GM12878 (cell line): ENCODE data around the gene PLA2G3. TPM values are rescaled to one million over a fixed set of nuclear protein-coding genes. Genes with fewer than 3 reads are reported as not detected.

ENCODE experiments used
- ATAC-seq: fragments of 200-7000 bp; cut with Tn5 transposase; 3 replicates; pipeline ENCODE4 v1.9.1; 2020; ENCODE audit warnings: mild to moderate bottlenecking, moderate library complexity
- BruUV-seq: library from RNA; stranded (reverse); fragments of 400-500 nt; replicated peaks from 2 replicates; lab custom pipeline; 2021; lab: Mats Ljungman, UMichigan
- CTCF ChIA-PET: fragments of 300-600 bp; sonication (Branson Sonifier 250); formaldehyde crosslinking; extraction: SDS; loops from one replicate; lab custom pipeline; 2021; ENCODE audit warnings: inconsistent platforms; lab: Yijun Ruan, JAX
- POLR2A ChIA-PET: fragments of 350-600 bp; formaldehyde crosslinking; extraction: SDS; loops from one replicate; lab custom pipeline; 2021; ENCODE audit warnings: inconsistent platforms; lab: Charles Lee
- RAD21 ChIA-PET: fragments of 300-600 bp; sonication (Branson Sonifier 250); formaldehyde crosslinking; loops from one replicate; lab custom pipeline; 2023; ENCODE audit warnings: antibody characterized with exemption; ENCODE audit not compliant: unreplicated experiment; lab: Charles Lee
- SMC1A ChIA-PET: fragments of 300-600 bp; sonication (Branson Sonifier 250); formaldehyde crosslinking; loops from one replicate; lab custom pipeline; 2023; ENCODE audit not compliant: unreplicated experiment, uncharacterized antibody; lab: Charles Lee
- DNase-seq: peaks from one replicate; pipeline ENCODE4 v3.0.0-alpha.2; 2011; ENCODE audit warnings: low read depth, low spot score
- FAIRE-seq: peaks from 3 replicates; lab custom pipeline; 2011; peaks lifted over from hg19 to GRCh38; lab: Jason Lieb, UNC
- H2AFZ ChIP-seq: 2 replicates; pipeline ENCODE4 v1.6.0; 2011; ENCODE audit warnings: low read depth, low read length, control low read depth; ENCODE audit not compliant: control insufficient read depth
- H3K27ac ChIP-seq: 2 replicates; pipeline ENCODE4 v1.5.1; 2011; ENCODE audit warnings: control low read depth; ENCODE audit not compliant: control insufficient read depth, insufficient read depth
- H3K27me3 ChIP-seq, 2 experiments: replicated peaks in 1 of 2; 2 replicates each; pipeline versions ENCODE4 v1.6.0 to v1.6.1; 2011; ENCODE audit warnings: low read length in 1 of 2; ENCODE audit not compliant: control insufficient read depth in 2 of 2, insufficient read depth in 2 of 2
- H3K36me3 ChIP-seq, 2 experiments: 2 replicates each; pipeline ENCODE4 v1.5.1; 2011; ENCODE audit warnings: low read length in 1 of 2; ENCODE audit not compliant: control insufficient read depth in 2 of 2, insufficient read depth in 2 of 2
- H3K4me1 ChIP-seq: 2 replicates; pipeline ENCODE4 v1.6.1; 2011; ENCODE audit warnings: mild to moderate bottlenecking, low read length, moderate library complexity, mixed read lengths; ENCODE audit not compliant: control insufficient read depth, insufficient read depth
- H3K4me2 ChIP-seq: 2 replicates; pipeline ENCODE4 v1.6.0; 2011; ENCODE audit warnings: control low read depth; ENCODE audit not compliant: control insufficient read depth, insufficient read depth
- H3K4me3 ChIP-seq: fragments of 200-600 bp; sonication (generic); 2 replicates; pipeline ENCODE4 v1.5.1; 2016
- H3K79me2 ChIP-seq: 2 replicates; pipeline ENCODE4 v1.6.0; 2011; ENCODE audit warnings: low read length; ENCODE audit not compliant: control insufficient read depth, insufficient read depth
- H3K9ac ChIP-seq: 2 replicates; pipeline ENCODE4 v1.8.0; 2011; ENCODE audit warnings: low read length, control low read depth, mixed read lengths; ENCODE audit not compliant: control insufficient read depth, insufficient read depth
- H3K9me3 ChIP-seq: replicated peaks from 3 replicates; pipeline ENCODE4 v1.5.1; 2011; ENCODE audit warnings: mild to moderate bottlenecking, low read length; ENCODE audit not compliant: control insufficient read depth, insufficient read depth
- H4K20me1 ChIP-seq: 2 replicates; pipeline ENCODE4 v1.6.0; 2011; ENCODE audit not compliant: control insufficient read depth, insufficient read depth
- BRCA1 ChIP-seq: IDR thresholded peaks from 2 replicates; pipeline ENCODE4 v1.6.1; 2011; ENCODE audit warnings: low read depth, low read length, improper control_type of control experiment
- CBX3 ChIP-seq: fragments of 200-600 bp; sonication (generic); IDR thresholded peaks from 2 replicates; pipeline ENCODE4 v1.6.1; 2016; ENCODE audit warnings: low read depth, borderline replicate concordance
- JUNB ChIP-seq: IDR thresholded peaks from 2 replicates; pipeline ENCODE4 v1.6.1; 2016; ENCODE audit warnings: antibody characterized with exemption, mild to moderate bottlenecking
- POLR2AphosphoS5 ChIP-seq: IDR thresholded peaks from 2 replicates; pipeline ENCODE4 v1.6.1; 2011; ENCODE audit warnings: mild to moderate bottlenecking, low read length, inconsistent platforms
- TCF7 ChIP-seq: IDR thresholded peaks from 2 replicates; pipeline ENCODE4 v1.6.1; 2014; ENCODE audit warnings: antibody characterized with exemption, borderline replicate concordance
- WGBS: methylation state at CpG from one replicate; pipeline ENCODE4 v1.1.6; 2016; ENCODE audit warnings: low lambda C conversion rate; ENCODE audit not compliant: insufficient replicate concordance, insufficient coverage; ENCODE audit errors: missing lambda C conversion rate; 5-methylcytosine and 5-hydroxymethylcytosine counted together
- in situ Hi-C: fragments of 300-500 bp; cut with MboI; formaldehyde crosslinking; loops from 9 replicates; pipeline ENCODE4 v1.14.3; 2018; ENCODE audit warnings: mixed read lengths
- intact Hi-C: fragments of 100-400 bp; cut with micrococcal nuclease; formaldehyde crosslinking; loops from one replicate; pipeline ENCODE4 v1.14.2; 2022; ENCODE audit not compliant: unreplicated experiment
- polyA plus RNA-seq, 11 experiments: library from polyadenylated mRNA; depleted of rRNA in 4 of 11; unstranded in 6 of 11; stranded (reverse) in 5 of 11; fragments of >200 nt; fragmentation: Nextera tagmentation in 4 of 11; fragmentation: Illumina TruSeq in 1 of 11; extraction: Ambion mirVana in 4 of 11; extraction: Trizol in 1 of 11; gene quantifications; 1 replicate in 1 of 11; 2 replicates in 10 of 11; pipeline versions ENCODE4 v1.2.1 to v1.2.3, GENCODE V29; 2011 to 2016; ENCODE audit warnings: inconsistent platforms in 2 of 11, missing spikeins in 2 of 11, low read depth in 1 of 11
- total RNA-seq, 4 experiments: library from RNA; depleted of rRNA in 3 of 4; stranded (reverse); fragments of >200 nt in 3 of 4; fragmentation: Illumina TruSeq in 1 of 4; extraction: Trizol in 1 of 4; gene quantifications; 2 replicates each; pipeline versions ENCODE4 v1.2.1 to v1.2.3, GENCODE V29; 2013 to 2021
- TF ChIP-seq, protein P1 (sequence below): fragments of 450-650 bp; IDR thresholded peaks from 2 replicates; pipeline ENCODE4 v1.6.1; 2016; ENCODE audit warnings: mild to moderate bottlenecking

The PLA2G3 gene
- total and polyA plus RNA-seq, 10 of the 15 experiments (the other 5 are each of a cell fraction or from before 2014, with no cell fraction given) = 0.04 TPM; not detected in 9

DNA sequence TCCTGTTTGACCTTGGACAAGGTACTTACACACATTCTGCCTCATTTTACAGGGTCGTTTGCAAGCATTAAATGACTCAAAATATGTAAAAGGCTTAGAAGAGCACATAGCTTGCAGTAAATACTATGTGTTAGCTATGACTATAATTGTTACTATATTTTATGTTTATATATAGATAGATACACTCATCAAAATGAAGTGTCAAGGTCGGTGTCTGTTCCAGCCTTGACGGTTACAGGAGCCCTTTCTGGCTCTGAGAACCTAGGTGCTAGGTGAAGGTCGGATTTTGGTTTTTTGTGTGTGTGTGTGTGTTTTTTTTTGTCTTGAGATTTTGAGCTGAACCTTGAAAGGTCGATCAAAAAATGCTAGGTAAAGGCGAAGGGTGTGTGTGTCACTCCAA lies 47.3 kb upstream of the PLA2G3 start:
- Histone ChIP-seq H3K4me2 (no peak overlapping the region), H3K4me3 (no peak overlapping the region), H3K36me3 (no peaks in the 10 kb centered on the region; a peak in 2 of 4 replicates), H2AFZ (no peak overlapping the region), H3K9me3 (no peaks in the 10 kb centered on the region), H3K9ac (no peak overlapping the region), H3K27ac (no peak overlapping the region), H3K79me2 (no peaks in the 10 kb centered on the region), H3K4me1 (no peaks in the 10 kb centered on the region), H4K20me1 (no peaks in the 10 kb centered on the region), H3K27me3 (no peaks in the 10 kb centered on the region)
- in situ Hi-C loops = no loop called here
- ChIA-PET SMC1A (interaction anchor here (1.9 kb wide), 1 partner anchor 24 kb away, joined by 4 read pairs; the partner anchor contains the start of gene LIMK2), POLR2A (no interaction called here), CTCF (interaction anchor here (0.7 to 1.6 kb wide), 3 partner anchors 24 to 103 kb away, joined by 3 to 5 read pairs (median 3); no protein-coding TSS in a partner anchor), RAD21 (no interaction called here)
- ATAC-seq = no peak
- TF ChIP-seq TCF7 = no peak
- TF ChIP-seq BRCA1 = no peak
- no peak for TF ChIP-seq CBX3
- intact Hi-C loops = no loop called here
- DNase-seq = no peak
- WGBS = 96% methylated on average over 6 of the region's 6 CpGs
- FAIRE-seq = no peak
- BruUV-seq = no TSS peak

DNA sequence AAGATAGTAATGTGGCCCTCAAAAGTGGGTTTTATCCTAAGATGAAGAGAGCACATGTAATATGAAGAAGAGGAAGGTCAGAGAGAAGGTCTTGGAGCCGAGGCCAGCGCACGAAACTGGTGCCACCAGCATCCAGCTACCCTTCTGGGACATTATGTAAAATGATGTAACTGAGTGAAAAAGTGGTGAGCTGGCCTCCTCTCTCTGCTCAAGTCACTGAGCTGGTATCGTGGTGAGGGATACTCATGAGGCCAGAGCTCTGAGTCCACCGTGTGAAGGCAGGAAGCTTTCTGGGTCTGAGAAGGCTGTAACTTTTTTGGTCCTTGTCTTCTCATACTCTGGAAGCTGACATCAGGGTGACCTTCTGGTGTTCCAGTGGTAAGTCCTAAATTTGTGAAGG lies 44.7 kb upstream of the PLA2G3 start:
- no peak overlapping the region for H3K27ac ChIP-seq

More for the DNA sequence above, 44.7 kb upstream of the PLA2G3 start:
- Histone ChIP-seq H3K4me3 (no peak overlapping the region), H3K4me2 (no peak overlapping the region), H4K20me1 (no peaks in the 10 kb centered on the region), H2AFZ (no peak overlapping the region), H3K9me3 (no peaks in the 10 kb centered on the region), H3K4me1 (no peaks in the 10 kb centered on the region), H3K36me3 (no peaks in the 10 kb centered on the region; a peak in 2 of 4 replicates), H3K9ac (no peak overlapping the region), H3K79me2 (no peaks in the 10 kb centered on the region), H3K27me3 (no peaks in the 10 kb centered on the region)
- SMC1A ChIA-PET = no interaction called here
- DNase-seq (no peak), ATAC-seq (no peak), FAIRE-seq (no peak)
- no TSS peak for BruUV-seq
- WGBS = 100% methylated on average over 5 of the region's 5 CpGs
- CTCF ChIA-PET = no interaction called here
- TF ChIP-seq POLR2AphosphoS5 = no peak
- TF ChIP-seq JUNB = no peak
- TF ChIP-seq, protein P1, sequence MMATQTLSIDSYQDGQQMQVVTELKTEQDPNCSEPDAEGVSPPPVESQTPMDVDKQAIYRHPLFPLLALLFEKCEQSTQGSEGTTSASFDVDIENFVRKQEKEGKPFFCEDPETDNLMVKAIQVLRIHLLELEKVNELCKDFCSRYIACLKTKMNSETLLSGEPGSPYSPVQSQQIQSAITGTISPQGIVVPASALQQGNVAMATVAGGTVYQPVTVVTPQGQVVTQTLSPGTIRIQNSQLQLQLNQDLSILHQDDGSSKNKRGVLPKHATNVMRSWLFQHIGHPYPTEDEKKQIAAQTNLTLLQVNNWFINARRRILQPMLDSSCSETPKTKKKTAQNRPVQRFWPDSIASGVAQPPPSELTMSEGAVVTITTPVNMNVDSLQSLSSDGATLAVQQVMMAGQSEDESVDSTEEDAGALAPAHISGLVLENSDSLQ = no peak
- intact Hi-C loops (no loop called here), in situ Hi-C loops (no loop called here)
- POLR2A ChIA-PET = no interaction called here
- RAD21 ChIA-PET = no interaction called here
